ENCODE results near the gene FCGR2B.
"Not testable (repeated sequence)": the region's sequence is repeated elsewhere in the genome, so short reads cannot be mapped to it uniquely, and the experiment has no call there.

The FCGR2B gene

DNA sequence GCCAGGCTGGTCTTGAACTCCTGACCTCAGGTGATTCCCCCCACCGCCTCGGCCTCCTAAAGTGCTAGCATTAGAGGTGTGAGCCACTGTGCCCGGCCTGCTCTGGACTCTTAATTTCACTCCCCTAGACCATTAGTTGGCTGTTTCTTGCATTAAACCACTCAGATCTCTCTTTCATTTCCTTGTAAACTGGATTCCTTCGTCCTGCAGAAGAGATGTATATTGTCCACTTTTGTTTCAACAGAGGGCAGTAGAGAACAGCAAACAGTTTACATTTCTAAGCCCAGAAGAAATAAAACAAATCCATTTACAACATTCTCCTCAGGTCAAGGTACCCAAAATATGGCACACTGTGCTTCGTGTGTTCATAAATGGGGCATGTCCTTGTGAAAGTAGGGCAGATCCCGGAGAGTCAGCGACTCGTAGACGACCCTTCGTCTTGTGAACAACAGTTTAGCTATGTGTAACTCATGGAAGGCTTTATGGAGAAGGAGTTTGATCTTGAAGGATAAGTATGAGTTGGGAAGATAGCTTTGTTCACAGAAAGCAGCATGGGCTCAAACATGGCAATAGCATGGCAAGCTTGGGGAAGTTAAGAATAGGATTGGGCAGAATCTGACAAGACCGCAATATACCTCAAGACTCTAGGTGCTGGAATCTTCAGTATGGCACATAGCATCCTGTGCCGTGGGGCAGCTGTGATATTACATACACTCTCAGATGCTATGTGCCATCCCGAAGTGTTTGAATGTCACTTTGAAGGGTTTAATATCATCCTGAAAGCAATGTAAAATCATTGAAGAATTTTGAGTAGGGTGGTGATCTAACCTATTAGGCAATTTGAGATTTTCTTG lies 15.2 kb upstream of the FCGR2B start:
- DNase-seq (ENCODE audit: low spot score): not testable (repeated sequence)

DNA sequence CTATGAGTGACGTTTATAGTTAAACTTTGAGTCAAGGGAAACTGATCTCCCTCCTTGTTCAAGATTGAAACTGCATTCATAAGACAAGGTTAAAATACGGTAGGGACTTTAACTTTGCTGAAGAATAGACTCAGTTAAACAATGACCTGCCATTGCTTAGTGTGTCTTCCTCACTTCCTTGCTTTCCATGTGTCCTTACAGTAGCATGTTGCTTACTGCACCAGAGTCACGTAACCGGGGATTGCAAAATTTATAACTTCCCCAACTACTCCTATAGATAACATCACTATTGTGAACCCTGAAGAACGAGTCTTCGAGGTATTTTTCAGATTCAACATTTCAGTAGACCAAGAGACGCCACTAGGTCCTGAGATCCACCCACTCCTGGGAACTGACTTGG lies 9.4 kb upstream of the FCGR2B start:
- DNase-seq (ENCODE audit: low spot score): not testable (repeated sequence)

DNA sequence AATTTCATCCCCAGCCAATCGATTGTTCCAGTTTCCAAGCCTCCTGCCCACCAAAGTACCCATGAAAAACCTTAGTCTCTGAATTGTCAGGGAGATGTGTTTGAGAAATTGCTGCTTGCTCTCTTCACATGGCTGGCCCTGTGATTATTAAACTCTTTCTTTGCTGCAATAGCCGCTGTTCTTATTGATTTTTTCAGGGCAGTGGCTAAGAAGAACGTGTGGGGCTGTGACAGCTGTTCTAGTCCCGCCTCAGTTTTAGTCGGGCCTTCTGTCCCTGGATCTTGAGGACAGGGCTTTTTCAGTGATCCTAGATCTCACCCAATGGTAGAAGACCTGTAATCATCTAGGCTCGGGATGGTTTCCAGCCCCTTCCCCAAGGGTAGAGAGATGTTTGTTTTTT lies 9.0 kb upstream of the FCGR2B start:
- not testable (repeated sequence) for DNase-seq (ENCODE audit: low spot score)

DNA sequence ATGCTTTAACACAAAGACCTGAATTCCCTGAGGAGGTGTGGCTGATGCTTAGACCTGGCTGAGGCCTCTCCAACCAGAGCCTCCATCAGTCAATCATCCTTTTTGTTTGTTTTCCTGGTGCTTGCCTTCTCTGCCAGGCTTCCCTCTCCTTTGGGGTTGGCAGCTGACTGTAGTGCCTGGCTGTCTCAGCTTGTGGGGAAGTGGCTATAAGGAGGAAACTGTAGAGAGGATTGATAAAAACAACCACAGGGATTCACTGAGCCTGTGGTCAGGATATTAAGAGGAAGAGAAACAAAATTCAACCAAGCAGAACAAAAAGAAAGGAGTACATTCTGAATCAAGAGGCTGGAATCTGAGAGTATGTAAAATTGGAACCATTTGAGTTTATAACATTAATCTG lies 4.4 kb upstream of the FCGR2B start:
- DNase-seq (ENCODE audit: low spot score): not testable (repeated sequence)

DNA sequence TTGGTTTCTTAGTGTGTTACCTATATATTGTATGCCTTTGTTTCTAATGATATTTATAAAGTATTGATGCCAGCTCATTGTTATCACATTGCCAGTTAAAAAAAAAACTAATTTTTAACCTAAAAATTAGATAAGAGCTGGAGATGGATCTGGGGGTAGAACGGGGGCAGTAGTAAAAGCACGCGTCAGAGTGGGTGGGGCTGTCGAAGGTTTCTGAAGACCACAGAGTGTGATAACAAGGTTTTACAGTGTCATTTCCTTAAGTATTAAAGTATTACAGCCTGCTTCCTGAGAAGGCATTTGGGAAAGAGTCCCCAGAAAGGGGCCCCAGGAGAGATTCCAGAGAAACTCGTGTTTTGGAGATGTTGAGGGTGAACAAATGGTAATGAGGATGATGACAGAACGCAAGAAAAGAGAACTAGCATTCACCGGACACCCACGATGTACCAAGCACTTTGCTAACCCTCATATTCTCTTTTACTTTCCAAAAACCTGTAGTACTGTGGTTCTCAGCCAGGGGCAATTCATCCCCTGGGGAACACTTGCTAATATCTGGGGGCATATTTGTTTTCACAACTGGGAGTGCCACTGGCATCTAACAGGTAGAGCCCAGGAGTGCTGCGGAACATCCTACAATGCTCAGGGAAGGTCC lies 1.2 kb upstream of the FCGR2B start:
- not testable (repeated sequence) for DNase-seq (ENCODE audit: low spot score)

DNA sequence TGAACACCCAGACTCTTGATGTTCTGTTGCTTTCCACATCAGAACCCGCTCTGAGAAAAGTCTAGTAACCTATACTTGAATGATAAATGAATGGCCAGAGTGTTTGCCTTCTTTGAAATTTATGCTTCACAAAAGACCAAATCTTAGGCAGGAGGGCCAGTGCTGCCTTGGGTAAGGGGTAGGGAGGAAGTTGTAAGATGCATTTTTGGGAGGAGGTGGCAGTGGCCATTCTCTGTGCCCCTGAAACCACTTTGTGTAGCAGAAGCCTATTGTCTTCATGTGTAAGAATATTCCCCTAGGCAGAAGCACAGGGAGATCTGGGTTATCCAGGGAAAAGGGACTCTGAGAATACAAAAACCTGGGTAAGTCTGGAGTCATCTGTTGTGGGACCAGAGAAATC lies 626 bp downstream of the FCGR2B start:
- not testable (repeated sequence) for DNase-seq (ENCODE audit: low spot score)

DNA sequence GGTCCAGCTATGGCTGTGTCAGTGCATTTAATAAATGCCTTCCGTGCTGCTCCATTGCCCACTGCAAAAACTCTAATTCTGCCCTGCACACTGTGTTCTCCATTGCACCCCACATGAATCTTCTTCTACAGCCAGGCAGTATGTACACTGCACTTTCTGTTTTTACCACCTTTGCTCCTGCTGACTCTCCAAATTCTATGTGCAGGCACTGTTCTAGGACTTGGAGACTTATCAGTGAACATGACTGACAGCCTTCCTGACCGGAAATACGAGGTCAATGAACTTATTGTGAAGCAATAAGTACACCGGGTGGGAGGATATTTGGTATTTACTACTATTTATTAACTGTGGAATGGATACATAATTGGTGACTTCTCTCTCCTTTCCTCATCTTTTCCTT lies 1.7 kb downstream of the FCGR2B start:
- DNase-seq (ENCODE audit: low spot score): not testable (repeated sequence)

DNA sequence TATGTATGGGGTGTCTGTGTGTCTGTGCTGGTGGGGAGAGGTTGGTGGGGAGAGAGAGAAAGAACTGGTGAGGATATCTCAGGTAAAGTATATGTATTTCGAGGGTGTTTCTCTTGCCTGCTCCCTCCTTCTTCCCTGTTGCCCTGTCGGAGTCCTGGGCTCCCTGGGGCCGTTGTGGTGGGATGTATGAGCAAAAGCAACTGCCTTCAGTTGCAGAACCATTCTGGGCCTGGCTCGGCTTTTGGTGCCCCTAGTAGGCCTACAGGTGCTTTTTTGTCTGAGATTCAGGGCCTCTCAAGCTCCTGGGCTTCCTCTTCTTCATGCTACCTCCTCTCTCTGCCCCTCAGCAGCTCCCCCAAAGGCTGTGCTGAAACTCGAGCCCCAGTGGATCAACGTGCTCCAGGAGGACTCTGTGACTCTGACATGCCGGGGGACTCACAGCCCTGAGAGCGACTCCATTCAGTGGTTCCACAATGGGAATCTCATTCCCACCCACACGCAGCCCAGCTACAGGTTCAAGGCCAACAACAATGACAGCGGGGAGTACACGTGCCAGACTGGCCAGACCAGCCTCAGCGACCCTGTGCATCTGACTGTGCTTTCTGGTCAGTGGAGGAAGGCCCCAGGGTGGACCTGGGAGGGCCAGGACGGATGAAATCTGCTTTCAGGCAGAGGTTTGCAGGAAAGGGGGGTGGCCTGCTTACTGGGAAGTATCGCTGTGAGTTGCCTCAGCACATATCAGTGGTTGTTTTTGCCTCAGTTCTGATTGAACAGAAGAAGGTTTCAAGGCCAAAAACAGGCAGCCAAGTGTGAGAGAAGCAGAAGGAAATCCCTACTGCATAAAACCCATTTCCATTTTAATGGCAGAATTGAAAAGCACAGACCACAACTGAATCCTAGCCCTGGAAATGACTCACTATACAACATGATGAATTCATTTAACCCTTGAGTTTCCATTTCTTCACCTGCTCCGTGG lies 8.4 kb downstream of the FCGR2B start:
- DNase-seq (ENCODE audit: low spot score): not testable (repeated sequence)

DNA sequence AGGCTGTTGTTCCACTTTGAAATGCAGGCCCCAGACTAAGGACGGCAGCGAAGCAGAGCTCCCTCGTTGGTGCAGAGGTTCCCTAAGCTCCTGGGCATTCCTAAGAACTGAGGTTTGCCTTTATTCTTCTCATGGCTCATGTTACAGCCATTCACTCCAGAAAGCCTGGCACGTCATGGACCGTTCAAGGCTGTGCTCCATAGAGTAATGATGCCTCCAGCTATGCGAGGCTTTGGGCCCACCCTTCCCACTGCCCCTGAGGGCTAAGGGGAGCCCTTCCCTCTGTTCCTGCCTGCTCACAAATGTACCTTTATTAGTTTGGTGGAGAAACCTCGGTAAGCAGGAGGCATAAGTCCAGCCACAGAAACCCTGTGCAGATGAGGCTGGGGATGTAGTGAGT lies 10.5 kb downstream of the FCGR2B start:
- DNase-seq (ENCODE audit: low spot score): not testable (repeated sequence)

DNA sequence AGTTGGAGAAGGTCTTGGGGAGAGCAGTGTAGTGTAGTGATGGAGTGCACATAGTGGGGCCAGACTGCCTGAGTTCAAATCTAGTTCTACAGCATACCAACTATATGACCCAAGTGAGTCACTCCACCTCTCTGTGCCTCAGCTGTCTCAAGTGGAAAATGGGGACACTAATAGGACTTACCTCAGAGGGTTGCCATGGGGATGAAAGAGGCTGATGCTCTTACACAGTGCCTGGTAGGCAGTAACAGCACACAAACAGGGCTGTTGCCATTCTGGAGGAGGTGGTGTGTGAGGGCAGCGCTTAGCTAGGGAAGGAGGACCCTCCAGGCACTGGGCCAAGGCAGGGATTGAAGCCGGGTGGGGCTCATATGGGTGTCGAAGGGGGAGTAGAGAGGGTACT lies 11.5 kb downstream of the FCGR2B start:
- DNase-seq (ENCODE audit: low spot score): not testable (repeated sequence)

DNA sequence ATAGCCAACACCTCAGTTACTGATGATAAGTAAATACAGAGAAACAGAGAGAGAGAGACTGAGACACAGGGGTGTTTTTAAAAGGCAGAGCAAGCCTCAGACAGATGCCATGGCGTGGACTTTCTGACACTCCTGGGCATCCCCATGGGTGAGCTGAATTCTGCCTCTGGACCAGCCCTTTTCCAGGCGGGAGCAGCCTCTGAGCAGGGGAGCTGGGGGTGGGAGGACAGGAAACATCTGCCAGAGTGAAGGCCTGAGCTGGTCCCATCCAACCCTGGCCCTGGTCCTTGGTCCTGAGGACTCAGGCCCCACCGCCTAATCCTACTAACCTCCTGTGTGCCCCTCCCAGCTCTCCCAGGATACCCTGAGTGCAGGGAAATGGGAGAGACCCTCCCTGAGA lies 12.0 kb downstream of the FCGR2B start:
- DNase-seq (ENCODE audit: low spot score): not testable (repeated sequence)

DNA sequence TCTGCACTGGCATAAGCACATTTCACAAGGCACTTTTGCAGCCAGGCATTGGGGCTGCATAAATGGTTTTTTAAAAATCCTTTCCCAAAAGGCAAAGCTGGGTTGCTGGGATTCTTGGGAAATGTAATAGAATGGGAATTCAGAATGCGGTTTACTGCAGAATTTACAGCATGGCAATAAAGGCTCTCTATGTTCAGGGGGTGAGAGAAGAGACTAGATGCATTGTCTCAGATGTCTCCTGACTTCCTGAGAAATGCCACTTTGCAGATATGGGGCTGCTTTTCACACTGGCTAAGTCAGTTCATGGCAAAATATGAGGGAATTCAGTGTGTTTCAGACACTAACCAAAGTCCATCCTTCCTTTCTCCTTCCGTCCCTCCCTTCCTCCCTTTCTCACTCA lies 13.5 kb downstream of the FCGR2B start:
- no peak for DNase-seq (ENCODE audit: low spot score)

DNA sequence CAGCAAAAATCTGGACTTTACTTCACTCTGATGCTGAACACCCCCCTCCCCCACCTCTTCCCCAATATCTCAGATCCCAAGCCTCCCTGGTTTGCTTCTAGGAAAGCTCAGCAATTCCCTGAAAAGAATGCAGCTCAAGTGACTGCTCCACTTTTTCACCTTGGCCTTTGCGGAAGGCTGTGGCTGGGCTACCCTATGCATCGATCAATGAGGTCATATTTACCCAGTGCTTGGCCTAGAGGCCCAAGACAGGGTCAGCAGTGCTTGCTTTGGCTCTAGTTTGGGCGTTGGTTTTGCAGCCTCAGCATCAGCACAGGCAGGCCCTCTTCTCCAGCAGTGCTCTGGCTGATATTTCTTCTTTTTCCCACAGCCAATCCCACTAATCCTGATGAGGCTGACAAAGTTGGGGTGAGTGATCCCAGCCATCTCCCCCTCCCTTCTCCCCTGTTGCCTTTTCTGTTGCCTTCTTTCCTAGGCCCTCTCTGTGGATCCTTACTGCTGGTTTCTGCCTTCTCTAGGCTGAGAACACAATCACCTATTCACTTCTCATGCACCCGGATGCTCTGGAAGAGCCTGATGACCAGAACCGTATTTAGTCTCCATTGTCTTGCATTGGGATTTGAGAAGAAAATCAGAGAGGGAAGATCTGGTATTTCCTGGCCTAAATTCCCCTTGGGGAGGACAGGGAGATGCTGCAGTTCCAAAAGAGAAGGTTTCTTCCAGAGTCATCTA lies 14.2 kb downstream of the FCGR2B start:
- DNase-seq (ENCODE audit: low spot score): no peak

DNA sequence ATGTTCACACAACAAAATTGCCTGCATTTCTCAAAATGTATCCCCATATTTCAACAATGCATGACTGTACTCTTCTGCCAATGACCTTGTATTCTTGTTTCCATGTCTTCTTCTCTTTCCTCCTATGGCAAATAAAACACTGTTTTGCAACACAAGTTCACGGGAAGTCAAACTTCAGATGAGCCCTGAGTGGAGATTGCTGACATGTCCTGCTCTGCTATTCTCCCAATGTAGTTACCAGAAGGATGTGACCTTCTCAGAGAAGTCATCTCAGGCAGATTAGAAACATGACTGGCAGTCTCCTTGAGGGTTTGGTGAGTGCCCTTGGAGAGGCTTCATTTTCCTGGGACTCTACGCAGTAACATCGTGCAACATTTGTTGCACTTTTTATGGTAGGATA lies 15.6 kb downstream of the FCGR2B start:
- no peak for DNase-seq (ENCODE audit: low spot score)

DNA sequence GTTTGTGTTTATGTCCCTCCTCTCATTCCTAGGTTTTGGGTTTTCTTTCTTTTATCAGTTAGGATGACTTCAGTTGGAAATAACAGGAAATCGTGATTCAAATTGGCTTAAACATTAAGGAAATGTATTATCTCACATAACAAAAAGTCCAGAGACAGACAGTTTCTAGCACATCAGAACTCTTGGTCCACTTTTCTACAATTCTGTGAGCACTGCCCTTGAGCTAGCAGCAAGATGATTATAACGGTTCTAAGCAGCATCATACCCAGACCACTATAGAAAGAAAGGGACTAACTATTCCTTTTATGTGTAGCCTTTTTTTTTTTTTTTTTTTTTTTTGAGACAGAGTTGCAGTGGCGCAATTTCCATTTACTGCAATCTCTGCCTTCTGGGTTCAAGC lies 18.9 kb downstream of the FCGR2B start:
- DNase-seq (ENCODE audit: low spot score): no peak

DNA sequence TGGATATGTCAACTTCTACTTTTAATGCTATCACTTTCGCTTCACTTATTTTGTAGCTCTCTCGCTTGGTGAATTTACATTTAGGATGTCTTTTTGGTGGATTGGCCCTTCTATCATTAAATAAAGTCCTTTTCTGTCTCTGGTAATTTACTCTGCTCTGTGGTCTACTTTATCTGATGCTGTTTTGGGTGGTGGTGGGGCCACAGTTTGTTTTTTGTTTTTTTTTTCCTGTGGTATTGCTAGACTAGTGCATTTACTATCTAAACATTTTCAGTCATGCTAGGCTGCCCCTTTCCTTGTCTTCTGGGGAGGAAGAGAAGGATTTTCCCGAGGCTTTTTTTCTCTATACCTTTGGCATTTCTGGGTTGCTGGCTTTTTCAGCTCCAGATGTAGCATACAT lies 26.0 kb downstream of the FCGR2B start:
- DNase-seq (ENCODE audit: low spot score): no peak

DNA sequence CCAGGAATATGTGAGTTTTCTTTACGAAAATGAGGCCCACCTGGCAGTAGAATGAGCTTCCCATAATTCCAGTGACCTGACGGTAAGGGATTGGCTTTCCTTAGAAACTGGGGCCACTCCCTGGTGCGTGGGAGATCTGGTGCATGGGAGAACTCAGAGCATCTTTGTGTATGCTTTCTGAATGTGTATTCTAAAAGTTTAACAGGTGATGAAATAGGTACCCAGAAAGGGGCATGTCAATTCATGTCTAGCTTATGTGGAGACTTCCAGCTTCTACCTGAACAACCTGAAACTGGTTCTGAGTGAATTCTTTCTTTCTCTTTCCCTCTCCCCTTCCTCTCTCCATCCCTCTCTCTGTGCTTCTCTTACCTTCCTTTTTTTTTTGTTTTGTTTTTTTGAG lies 28.9 kb downstream of the FCGR2B start:
- no peak for DNase-seq (ENCODE audit: low spot score)

DNA sequence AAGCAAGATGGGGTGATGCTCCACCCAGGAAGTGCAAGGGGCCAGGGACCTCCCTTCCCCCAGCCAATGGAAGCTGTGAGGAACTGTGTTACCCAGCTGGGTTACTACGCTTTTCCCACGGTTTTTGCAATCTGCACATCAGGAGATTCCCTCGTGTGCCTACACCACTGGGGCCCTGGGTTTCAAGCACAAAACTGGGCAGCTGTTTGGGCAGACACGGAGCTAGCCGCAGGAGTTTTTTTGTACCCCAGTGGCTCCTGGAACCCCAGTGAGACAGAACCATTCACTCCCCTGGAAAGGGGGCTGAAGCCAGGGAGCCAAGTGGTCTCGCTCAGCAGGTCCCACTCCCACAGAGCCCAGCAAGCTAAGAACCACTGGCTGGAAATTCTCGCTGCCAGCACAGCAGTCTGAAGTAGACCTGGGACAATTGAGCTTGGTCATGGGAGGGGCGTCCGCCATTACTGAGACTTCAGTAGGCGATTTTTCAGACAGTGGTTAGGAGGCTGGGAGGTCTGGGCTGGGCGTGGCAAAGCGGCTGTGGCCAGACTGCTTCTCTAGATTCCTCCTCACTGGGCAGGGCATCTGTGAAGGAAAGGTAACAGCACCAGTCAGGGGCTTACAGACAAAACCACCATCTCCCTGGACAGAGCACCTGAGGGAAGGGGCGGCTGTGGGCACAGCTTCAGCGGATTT lies 30.2 kb downstream of the FCGR2B start:
- DNase-seq (ENCODE audit: low spot score): not testable (repeated sequence)

DNA sequence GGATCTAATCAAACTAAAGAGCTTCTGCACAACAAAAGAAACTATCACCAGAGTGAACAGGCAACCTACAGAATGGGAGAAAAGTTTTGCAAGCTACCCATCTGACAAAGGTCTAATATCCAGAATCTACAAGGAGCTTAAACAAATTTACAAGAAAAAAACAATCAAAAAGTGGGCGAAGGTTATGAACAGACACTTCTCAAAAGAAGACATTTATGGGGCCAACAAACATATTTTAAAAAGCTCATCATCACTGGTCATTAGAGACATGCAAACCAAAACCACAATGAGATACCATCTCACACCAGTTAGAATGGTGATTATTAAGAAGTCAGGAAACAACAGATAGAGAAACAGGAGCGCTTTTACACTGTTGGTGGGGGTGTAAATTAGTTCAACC lies 35.4 kb downstream of the FCGR2B start:
- not testable (repeated sequence) for DNase-seq (ENCODE audit: low spot score)

DNA sequence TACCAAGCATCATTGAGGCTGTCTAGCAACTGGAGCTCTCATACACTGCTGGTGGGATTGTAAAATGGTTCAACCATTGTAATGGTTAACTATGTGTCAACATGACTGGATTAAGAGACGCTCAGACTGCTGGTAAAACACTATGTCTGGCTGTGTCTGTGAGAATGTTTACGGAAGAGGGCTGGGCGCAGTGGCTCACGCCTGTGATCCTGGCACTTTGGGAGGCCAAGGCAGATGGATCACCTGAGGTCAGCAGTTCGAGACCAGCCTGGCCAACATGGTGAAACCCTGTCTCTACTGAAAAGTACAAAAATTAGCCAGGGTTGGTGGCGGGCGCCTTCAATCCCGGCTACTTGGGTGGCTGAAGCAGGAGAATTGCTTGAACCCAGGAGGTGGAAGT lies 39.3 kb downstream of the FCGR2B start:
- DNase-seq (ENCODE audit: low spot score): no peak

DNA sequence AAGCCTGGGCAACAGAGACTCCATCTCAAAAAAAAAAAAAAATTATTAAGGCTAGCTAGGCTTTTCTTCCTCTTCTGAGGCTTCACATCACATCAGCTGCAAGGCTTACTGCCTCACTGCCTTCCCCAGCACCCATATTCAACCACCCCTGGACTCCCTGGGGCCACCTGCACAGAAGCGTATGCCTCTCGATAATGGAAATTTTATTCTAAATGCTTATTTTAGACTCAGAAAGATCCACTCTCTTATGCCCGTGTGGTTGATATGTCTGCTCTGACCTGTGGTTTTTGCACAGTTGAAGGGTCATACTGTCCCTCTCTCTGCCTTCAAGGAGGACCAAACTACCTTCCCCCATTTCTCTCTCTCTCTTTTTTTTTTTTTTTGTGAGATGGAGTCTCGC lies 42.6 kb downstream of the FCGR2B start:
- no peak for DNase-seq (ENCODE audit: low spot score)

Data from left forelimb (tissue), 1 donor.